Measurements from ENCODE around the gene ELL.

Gene ELL

GRCh38 chr19:18446145-18446810 lies 75.6 kb downstream of the ELL start:
- TF ChIP-seq CTCF (IDR thresholded peaks at IDR 0.05; ENCODE audit: low read depth, low read length, missing control alignments): no peak
- no peak overlapping the region for H3K4me3 ChIP-seq (ENCODE audit: low read depth, low read length)
- DNase-seq (ENCODE audit: low read depth): no peak

- no peak for TF ChIP-seq CTCF (IDR thresholded peaks at IDR 0.05; ENCODE audit: low read depth, low read length, missing control alignments)
- no peak for DNase-seq (ENCODE audit: low read depth)
- no peak overlapping the region for H3K4me3 ChIP-seq (ENCODE audit: low read depth, low read length)
Observed at GRCh38 chr19:18445262-18445948, 76.5 kb downstream of the ELL start.

GRCh38 chr19:18444513-18444912 lies 77.4 kb downstream of the ELL start:
- no peak for DNase-seq (ENCODE audit: low read depth)
- no peak for TF ChIP-seq CTCF (IDR thresholded peaks at IDR 0.05; ENCODE audit: low read depth, low read length, missing control alignments)
- no peak overlapping the region for H3K4me3 ChIP-seq (ENCODE audit: low read depth, low read length)

- no peak overlapping the region for H3K4me3 ChIP-seq (ENCODE audit: low read depth, low read length)
- TF ChIP-seq CTCF (IDR thresholded peaks at IDR 0.05; ENCODE audit: low read depth, low read length, missing control alignments): no peak
- DNase-seq (ENCODE audit: low read depth): no peak
Observed at GRCh38 chr19:18443831-18444230, 78.0 kb downstream of the ELL start.

GRCh38 chr19:18443406-18443805 lies 78.5 kb downstream of the ELL start:
- no peak overlapping the region for H3K4me3 ChIP-seq (ENCODE audit: low read depth, low read length)
- no peak for TF ChIP-seq CTCF (IDR thresholded peaks at IDR 0.05; ENCODE audit: low read depth, low read length, missing control alignments)
- DNase-seq (ENCODE audit: low read depth): no peak

GRCh38 chr19:18442941-18443340 lies 78.9 kb downstream of the ELL start:
- DNase-seq (ENCODE audit: low read depth): no peak
- no peak overlapping the region for H3K4me3 ChIP-seq (ENCODE audit: low read depth, low read length)
- no peak for TF ChIP-seq CTCF (IDR thresholded peaks at IDR 0.05; ENCODE audit: low read depth, low read length, missing control alignments)
